ENCODE measurements around the gene ARL15. TPM values are rescaled to one million over a fixed set of nuclear protein-coding genes. Genes with fewer than 3 reads are reported as not detected.

ARL15 gene
- total and polyA plus RNA-seq, 9 of the 15 experiments (the other 6 are each of a cell fraction or from before 2014, with no cell fraction given), result 18.5 to 80.4 (median 57.0) TPM

GRCh38 chr5:54326662-54327270 lies 16.4 kb upstream of the ARL15 start (continued):
- TF ChIP-seq ID3 (CRISPR knock-in tag; IDR thresholded peaks at IDR 0.05), result no peak
- peak; percentile 65; the same call in 1 of the 2 replicates for TF ChIP-seq ID3 (tag; IDR thresholded peaks at IDR 0.05)
- no peak for TF ChIP-seq RUNX1 (IDR thresholded peaks at IDR 0.05; ENCODE audit: low read depth)

- peak; percentile 90 for FAIRE-seq
- no TSS peak for BruUV-seq (replicated peaks)
- CTCF ChIA-PET (ENCODE audit: low intra/inter-chr PET ratio), result no interaction called here
- no peak for TF ChIP-seq CAMTA2 (CRISPR knock-in tag; conservative IDR thresholded peaks at IDR 0.05)
- TF ChIP-seq SAFB (IDR thresholded peaks at IDR 0.05; ENCODE audit: borderline replicate concordance, low read depth, low read length), result no peak
- peak; percentile 65 for TF ChIP-seq ZNF41 (CRISPR knock-in tag; conservative IDR thresholded peaks at IDR 0.05)
- TF ChIP-seq EZH2 (IDR thresholded peaks at IDR 0.05; ENCODE audit: borderline replicate concordance, low read depth, low read length), result peak; percentile 79; the same call in 1 of the 2 replicates
- TF ChIP-seq SMARCA5 (IDR thresholded peaks at IDR 0.05), result 0 out of 2 replicates have a peak, but pooled peaks have one; percentile 35
- no peak for TF ChIP-seq ZNF507 (tag; conservative IDR thresholded peaks at IDR 0.05)
- TF ChIP-seq ZNF224 (CRISPR knock-in tag; IDR thresholded peaks at IDR 0.05), result no peak
- TF ChIP-seq CBFB (CRISPR knock-in tag; IDR thresholded peaks at IDR 0.05), result no peak
- TF ChIP-seq TAF15 (IDR thresholded peaks at IDR 0.05; ENCODE audit: low read depth, low read length), result no peak
- TF ChIP-seq ZNF589 (CRISPR knock-in tag; IDR thresholded peaks at IDR 0.05; ENCODE audit: low read depth), result no peak
- TF ChIP-seq KLF16 (IDR thresholded peaks at IDR 0.05), result peak; percentile 99
- TF ChIP-seq IRF2 (CRISPR knock-in tag; IDR thresholded peaks at IDR 0.05), result no peak
- peak; percentile 100 for TF ChIP-seq MEF2A (IDR thresholded peaks at IDR 0.05; ENCODE audit: control insufficient read depth, low read depth, low read length)
- peak in 1 of 3 experiments; percentile 75; a peak in 2 of 6 replicates for TF ChIP-seq ZBTB11 (CRISPR knock-in tag; IDR thresholded peaks at IDR 0.05)
These were observed 15.4 kb upstream of the ARL15 start for GRCh38 chr5:54325610-54326311.

More at GRCh38 chr5:54325610-54326311, 15.4 kb upstream of the ARL15 start:
- DNase-seq (ENCODE audit: extremely low read depth in 1 of 4, low spot score in 3 of 4), result peak; percentile 82 to 95 (median 88)
- Histone ChIP-seq H2AFZ (ENCODE audit: low read depth, low read length) (peak overlapping the region; percentile 11; the same call in 1 of the 2 replicates), H3K9me3 (replicated peaks; ENCODE audit: control insufficient read depth, insufficient read depth, low read depth, low read length) (peaks cover 7% of the 10 kb centered on the region), H3K9me1 (ENCODE audit: control insufficient read depth, insufficient read depth, low read length) (no peaks in the 10 kb centered on the region), H3K79me2 (ENCODE audit: control insufficient read depth, insufficient read depth, low read length) (peaks cover 78% of the 10 kb centered on the region), H3K27me3 (ENCODE audit: control insufficient read depth in 2 of 2, insufficient read depth in 2 of 2, low read length in 2 of 2) (no peaks in the 10 kb centered on the region), H3K27ac (ENCODE audit: extremely low read depth, low read depth, low read length) (peak overlapping the region; percentile 95), H3K9ac (ENCODE audit: insufficient read depth in 1 of 2, low read depth in 2 of 2, low read length in 2 of 2) (peak overlapping the region in 1 of 2 experiments; percentile 76; a peak in 2 of 4 replicates), H3K4me2 (ENCODE audit: insufficient read depth, low read length) (peak overlapping the region; percentile 62), H3K4me3 (no peak overlapping the region), H3K4me1 (replicated peaks in 1 of 2; ENCODE audit: control insufficient read depth in 2 of 2, insufficient read depth in 2 of 2, low read length in 2 of 2) (peaks cover 12 to 70% of the 10 kb centered on the region in 2 experiments), H4K20me1 (replicated peaks; ENCODE audit: control insufficient read depth, insufficient read depth, low read length) (no peaks in the 10 kb centered on the region), H3K36me3 (ENCODE audit: control insufficient read depth, insufficient read depth, low read length) (peaks cover 89% of the 10 kb centered on the region)
- WGBS (ENCODE audit: insufficient coverage, low coverage, missing lambda C conversion rate), result 0% methylated on average over 5 of the region's 5 CpGs
- intact Hi-C loops (cut with micrococcal nuclease) (loop anchor here (1.0 to 5.0 kb wide), 2 partner anchors 12 to 67 kb away; no protein-coding TSS in a partner anchor), in situ Hi-C loops (cut with MboI) (no loop called here)
- peak; percentile 82 for ATAC-seq
- POLR2A ChIA-PET, result interaction anchor here (0.9 to 5.8 kb wide), 4 partner anchors 10 to 34 kb away, joined by 3 to 78 read pairs (median 13); partner anchors contain the start of gene ARL15

Data from K562 (cell line).